Ishikawa (cell line): ENCODE data around the gene EDC3.

ENCODE experiments used
- CEBPB ChIP-seq: IDR thresholded peaks from 2 replicates; pipeline ENCODE4 v1.6.1; 2012
- CREB1 ChIP-seq: IDR thresholded peaks from 2 replicates; pipeline ENCODE4 v1.6.1; 2012; ENCODE audit warnings: low read depth
- EGR1 ChIP-seq: IDR thresholded peaks from 2 replicates; pipeline ENCODE4 v1.6.1; 2012
- EP300 ChIP-seq: IDR thresholded peaks from 2 replicates; pipeline ENCODE4 v1.6.1; 2012; ENCODE audit warnings: borderline replicate concordance
- FOXM1 ChIP-seq: IDR thresholded peaks from 2 replicates; pipeline ENCODE4 v1.6.1; 2012; ENCODE audit warnings: low read depth, borderline replicate concordance
- MAX ChIP-seq: IDR thresholded peaks from 2 replicates; pipeline ENCODE4 v1.6.1; 2012
- NFIC ChIP-seq: IDR thresholded peaks from 2 replicates; pipeline ENCODE4 v1.6.1; 2012
- RAD21 ChIP-seq: IDR thresholded peaks from 2 replicates; pipeline ENCODE4 v1.6.1; 2012; ENCODE audit warnings: low read depth
- REST ChIP-seq: IDR thresholded peaks from 2 replicates; pipeline ENCODE4 v1.6.1; 2012; ENCODE audit warnings: low read depth, mild to moderate bottlenecking
- TAF1 ChIP-seq: IDR thresholded peaks from 2 replicates; pipeline ENCODE4 v1.6.1; 2012; ENCODE audit warnings: low read depth, mild to moderate bottlenecking
- TCF12 ChIP-seq: IDR thresholded peaks from 2 replicates; pipeline ENCODE4 v1.6.1; 2012; ENCODE audit warnings: low read depth
- TEAD4 ChIP-seq: IDR thresholded peaks from 2 replicates; pipeline ENCODE4 v1.6.1; 2012
- USF1 ChIP-seq: IDR thresholded peaks from 2 replicates; pipeline ENCODE4 v1.6.1; 2012
- YY1 ChIP-seq: IDR thresholded peaks from 2 replicates; pipeline ENCODE4 v1.6.1; 2012; ENCODE audit warnings: low read depth
- ZBTB7A ChIP-seq: IDR thresholded peaks from 2 replicates; pipeline ENCODE4 v1.6.1; 2012; ENCODE audit warnings: low read depth

The EDC3 gene

GRCh38 chr15:74612677-74613076 is 83.1 kb downstream of the EDC3 start:
- TF ChIP-seq NFIC (no peak), FOXM1 (no peak), YY1 (no peak), CREB1 (no peak), TAF1 (no peak), REST (no peak), EP300 (no peak), MAX (no peak), ZBTB7A (no peak), RAD21 (no peak), USF1 (no peak), TEAD4 (no peak), TCF12 (no peak), EGR1 (no peak), CEBPB (no peak)

- no peak for TF ChIP-seq USF1
- no peak for TF ChIP-seq ZBTB7A
- TF ChIP-seq MAX = no peak
- no peak for TF ChIP-seq FOXM1
- TF ChIP-seq TCF12 = no peak
- TF ChIP-seq RAD21 = no peak
- TF ChIP-seq CEBPB = no peak
Observed at GRCh38 chr15:74611834-74612233, 84.0 kb downstream of the EDC3 start.

- TF ChIP-seq CEBPB (no peak), USF1 (no peak), NFIC (no peak), MAX (no peak), EP300 (no peak), ZBTB7A (no peak), TAF1 (no peak), FOXM1 (no peak), TCF12 (no peak), CREB1 (no peak), YY1 (no peak), REST (no peak), TEAD4 (no peak), RAD21 (no peak), EGR1 (no peak)
Observed at GRCh38 chr15:74611341-74611740, 84.5 kb downstream of the EDC3 start.

- no peak for TF ChIP-seq CEBPB
- no peak for TF ChIP-seq ZBTB7A
- no peak for TF ChIP-seq CREB1
- TF ChIP-seq EP300 = no peak
- no peak for TF ChIP-seq MAX
- no peak for TF ChIP-seq YY1
- no peak for TF ChIP-seq REST
- no peak for TF ChIP-seq TEAD4
- no peak for TF ChIP-seq TAF1
- TF ChIP-seq NFIC = no peak
- TF ChIP-seq USF1 = no peak
- TF ChIP-seq EGR1 = no peak
- no peak for TF ChIP-seq TCF12
- no peak for TF ChIP-seq FOXM1
- TF ChIP-seq RAD21 = no peak
Observed at GRCh38 chr15:74610302-74610951, 85.4 kb downstream of the EDC3 start.
